ENCODE data around the gene BZW2. TPM values are rescaled to one million over a fixed set of nuclear protein-coding genes. Genes with fewer than 3 reads are reported as not detected.

Gene BZW2
- total RNA-seq, 2 experiments from 2014 or later: 51.3 to 61.2 TPM

DNA sequence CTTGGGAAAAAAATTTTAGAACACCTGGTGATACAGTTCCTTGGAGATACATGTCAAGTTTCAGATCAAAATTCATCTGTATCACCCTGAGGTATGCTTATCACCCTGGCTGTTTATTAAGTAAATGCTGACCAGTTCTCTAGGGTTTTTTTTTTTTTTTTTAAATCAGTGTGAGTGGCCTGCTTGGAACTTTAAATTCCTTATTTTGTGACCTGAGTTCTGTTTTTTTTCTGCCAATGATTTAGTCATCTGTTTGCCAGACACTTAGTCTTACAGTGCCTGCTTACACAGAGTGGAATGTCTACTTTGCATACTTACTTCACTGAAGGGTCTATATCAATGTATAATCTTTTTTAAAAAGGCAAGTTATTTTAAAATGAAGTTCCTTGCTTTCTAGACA, 109.4 kb downstream of the BZW2 start:
- Mint-ChIP-seq H3K36me3 (ENCODE audit: low read depth) (peaks cover 2% of the 10 kb centered on the region), H3K9me3 (no peaks in the 10 kb centered on the region), H3K4me3 (no peak overlapping the region), H3K27ac (no peak overlapping the region), H3K4me1 (peaks cover 16% of the 10 kb centered on the region), H3K27me3 (peaks cover 37% of the 10 kb centered on the region)
- no peak for DNase-seq
- CTCF ChIA-PET: interaction anchor here (0.9 kb wide), 1 partner anchor 10 kb away, joined by 3 read pairs; no protein-coding TSS in a partner anchor
- POLR2A ChIA-PET: no interaction called here

Other genes starting within 250 kb of the BZW2 start
- gene CRPPA, start 224.6 kb upstream of the BZW2 start, total RNA-seq: under 1 TPM; 0.58 to 0.60 TPM
- not detected for gene SOSTDC1, start 180.4 kb upstream of the BZW2 start, total RNA-seq
- gene LRRC72, start 119.4 kb upstream of the BZW2 start, total RNA-seq: not detected
- gene ANKMY2, start 427 bp upstream of the BZW2 start, total RNA-seq: 10 to 100 TPM in 1 of 2 experiments, 1 to 10 TPM in 1; 9.8 to 10.3 TPM
- under 1 TPM; 0.31 to 0.50 TPM for gene TSPAN13, start 107.6 kb downstream of the BZW2 start, total RNA-seq
- not detected for gene AGR2, start 158.8 kb downstream of the BZW2 start, total RNA-seq
- not detected for gene AGR3, start 235.8 kb downstream of the BZW2 start, total RNA-seq